ENCODE measurements around the gene HOXA13.

HOXA13 gene

GRCh38 chr7:27169658-27170425 lies 30.0 kb downstream of the HOXA13 start:
- no peak for FAIRE-seq

DNA sequence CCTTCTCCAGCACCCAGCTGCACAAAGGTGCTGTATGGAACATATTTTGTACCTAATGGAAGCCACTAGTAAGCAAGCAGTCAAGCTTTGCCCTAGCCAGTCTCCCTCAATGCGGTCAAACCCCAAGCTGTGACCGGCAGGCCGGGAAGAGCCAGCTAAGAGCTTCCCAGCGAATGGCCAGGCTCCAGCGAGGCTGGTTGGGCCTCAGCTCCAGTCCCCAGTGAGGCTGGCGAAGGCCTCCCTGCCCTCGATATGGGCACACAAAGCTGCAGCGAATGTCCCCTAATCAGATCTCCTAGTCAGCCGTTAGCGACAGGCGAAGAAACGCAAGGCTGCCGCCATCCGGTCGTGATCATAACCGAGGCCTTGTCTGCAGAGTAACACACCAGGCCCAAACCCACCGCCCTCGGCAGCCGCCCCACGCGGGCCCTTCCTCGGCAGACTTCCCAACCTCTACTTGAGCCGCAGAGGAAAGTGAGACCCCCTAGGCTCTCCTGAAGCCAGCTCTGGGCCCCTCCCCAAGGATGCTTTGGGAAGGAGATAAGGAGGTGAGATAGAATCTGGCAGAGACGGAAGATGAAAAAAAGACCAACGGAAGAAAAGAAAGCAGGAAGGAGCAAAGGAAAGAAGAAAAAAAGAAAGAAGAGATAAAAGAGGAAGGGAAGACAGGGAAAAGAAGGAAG lies 31.5 kb downstream of the HOXA13 start:
- FAIRE-seq = no peak

- FAIRE-seq = no peak
Measured at GRCh38 chr7:27167916-27168264, 32.0 kb downstream of the HOXA13 start.

DNA sequence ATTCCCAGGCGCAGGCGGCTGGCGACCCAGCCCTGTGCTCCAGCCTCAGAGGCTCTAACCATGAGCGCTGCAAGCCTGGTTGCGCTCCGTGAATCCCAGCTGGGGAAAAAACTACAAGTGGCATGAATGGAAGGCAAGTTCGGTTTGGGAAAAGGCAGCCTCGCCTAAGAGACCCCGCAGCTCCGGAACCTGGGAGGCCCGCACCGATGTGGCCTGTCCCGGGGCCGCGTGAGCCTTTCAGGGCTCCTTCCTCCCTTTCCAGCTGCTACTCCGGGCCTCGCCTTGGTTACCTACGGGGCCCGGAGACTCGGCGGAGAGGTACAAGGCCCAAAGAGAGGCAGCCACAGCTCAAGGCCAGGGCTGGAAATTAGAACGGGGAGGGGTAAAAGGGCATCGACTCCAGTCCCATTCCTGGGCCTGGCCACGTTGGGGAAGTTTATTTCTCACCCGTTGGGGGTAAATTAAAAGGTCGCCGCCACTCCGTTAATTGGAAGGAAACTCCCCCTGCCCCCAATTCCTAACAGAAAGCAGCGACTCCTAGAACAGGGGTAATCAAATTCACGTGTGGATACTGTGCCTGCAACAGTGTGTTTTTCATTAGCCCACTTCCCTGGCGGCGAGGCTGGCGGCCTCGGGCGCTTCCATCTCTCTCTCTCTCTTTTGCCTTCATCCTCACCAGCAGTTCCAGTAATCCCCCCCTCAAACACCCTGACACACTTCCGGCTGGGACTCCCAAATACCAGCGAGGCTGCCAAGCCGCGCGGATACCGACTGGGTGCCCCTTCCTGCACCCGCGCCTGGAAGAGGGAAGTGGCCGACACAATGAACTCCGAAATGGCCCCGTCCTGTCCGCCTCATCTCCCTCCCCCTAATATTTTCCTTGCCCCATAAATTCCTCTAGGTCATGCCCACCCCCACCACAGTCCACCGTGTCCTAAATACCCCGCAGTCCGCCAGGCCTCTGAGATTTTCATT lies 33.1 kb downstream of the HOXA13 start:
- no peak for FAIRE-seq

GRCh38 chr7:27165996-27166530 lies 33.8 kb downstream of the HOXA13 start:
- FAIRE-seq = no peak

DNA sequence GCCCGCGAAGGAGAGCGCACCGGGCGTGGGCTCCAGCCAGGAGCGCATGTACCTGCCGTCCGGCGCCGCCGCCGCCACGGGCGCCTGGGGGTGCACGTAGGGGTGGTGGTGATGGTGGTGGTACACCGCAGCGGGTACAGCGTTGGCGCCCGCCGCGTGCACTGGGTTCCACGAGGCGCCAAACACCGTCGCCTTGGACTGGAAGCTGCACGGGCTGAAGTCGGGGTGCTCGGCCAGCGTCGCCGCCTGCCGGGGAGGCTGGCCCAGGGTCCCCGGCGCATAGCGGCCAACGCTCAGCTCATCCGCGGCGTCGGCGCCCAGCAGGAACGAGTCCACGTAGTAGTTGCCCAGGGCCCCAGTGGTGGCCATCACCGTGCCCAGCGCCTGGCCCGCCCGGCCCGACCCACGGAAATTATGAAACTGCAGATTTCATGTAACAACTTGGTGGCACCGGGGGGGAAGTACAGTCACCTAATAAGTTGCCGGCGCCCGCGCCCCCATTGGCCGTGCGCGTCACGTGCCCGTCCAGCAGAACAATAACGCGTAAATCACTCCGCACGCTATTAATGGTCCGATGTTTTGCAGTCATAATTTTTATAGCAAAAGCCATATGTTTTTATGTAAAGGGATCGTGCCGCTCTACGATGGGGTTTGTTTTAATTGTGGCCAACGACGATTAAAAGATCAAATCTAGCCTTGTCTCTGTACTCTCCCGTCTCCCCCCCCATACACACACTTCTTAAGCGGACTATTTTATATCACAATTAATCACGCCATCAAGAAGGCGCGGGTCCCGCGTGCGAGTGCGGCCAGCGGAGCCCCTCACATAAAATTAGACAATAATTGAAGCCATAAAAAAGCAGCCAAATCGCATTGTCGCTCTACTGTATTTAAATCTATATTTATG lies 34.5 kb downstream of the HOXA13 start, which contains the start of gene HOXA9:
TSS of gene HOXA9 (minus strand) at position 449 of the 907 bp plus-strand sequence. CDS start at position 369, 80 bp downstream.
- FAIRE-seq = no peak

DNA sequence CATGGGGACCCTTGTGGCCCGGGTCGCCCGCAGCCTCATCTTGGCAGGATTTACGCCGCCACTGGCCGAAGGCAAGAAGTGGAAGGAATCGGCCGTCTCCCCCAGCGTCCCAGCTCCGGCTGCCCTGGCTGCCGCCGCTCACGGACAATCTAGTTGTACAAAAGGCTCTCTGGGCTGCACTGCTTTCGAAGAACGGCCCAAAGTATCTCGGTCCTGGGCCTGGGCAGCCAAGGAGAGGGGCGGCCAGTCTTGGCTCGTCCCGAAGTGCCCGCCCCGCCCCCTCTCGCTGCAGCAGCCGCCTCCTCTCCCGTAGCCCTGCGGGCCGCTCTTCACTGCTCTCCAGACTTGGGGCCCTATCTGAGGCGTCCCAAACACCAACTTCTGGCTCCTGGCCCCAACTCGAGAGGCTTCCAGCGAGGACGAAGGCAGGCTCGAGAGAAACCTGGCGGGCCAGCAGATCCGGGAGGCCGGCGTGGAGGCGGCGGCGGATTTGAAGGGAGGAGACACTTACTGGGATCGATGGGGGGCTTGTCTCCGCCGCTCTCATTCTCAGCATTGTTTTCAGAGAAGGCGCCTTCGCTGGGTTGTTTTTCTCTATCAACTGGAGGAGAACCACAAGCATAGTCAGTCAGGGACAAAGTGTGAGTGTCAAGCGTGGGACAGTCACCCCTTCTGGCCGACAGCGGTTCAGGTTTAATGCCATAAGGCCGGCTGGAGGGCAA lies 35.4 kb downstream of the HOXA13 start:
- no peak for FAIRE-seq

DNA sequence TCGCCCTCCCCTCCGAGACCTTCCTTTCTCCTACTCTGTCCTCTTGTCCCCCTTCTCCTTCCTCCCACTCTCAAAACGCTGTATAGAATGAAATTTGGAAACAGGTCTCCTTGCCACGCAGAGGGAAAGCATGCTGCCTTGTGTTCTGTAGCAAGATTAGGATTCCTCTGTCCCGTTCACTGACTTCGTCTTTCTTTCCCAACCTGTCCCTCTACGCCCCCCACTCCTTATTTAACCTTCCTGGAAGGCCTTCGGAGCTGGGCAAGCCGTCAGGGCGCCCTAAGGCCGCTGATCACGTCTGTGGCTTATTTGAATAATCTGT lies 35.9 kb downstream of the HOXA13 start:
- no peak for FAIRE-seq

GRCh38 chr7:27163288-27164044 lies 36.4 kb downstream of the HOXA13 start:
- no peak for FAIRE-seq

- FAIRE-seq = no peak
Measured at GRCh38 chr7:27162561-27163287, 37.2 kb downstream of the HOXA13 start.

DNA sequence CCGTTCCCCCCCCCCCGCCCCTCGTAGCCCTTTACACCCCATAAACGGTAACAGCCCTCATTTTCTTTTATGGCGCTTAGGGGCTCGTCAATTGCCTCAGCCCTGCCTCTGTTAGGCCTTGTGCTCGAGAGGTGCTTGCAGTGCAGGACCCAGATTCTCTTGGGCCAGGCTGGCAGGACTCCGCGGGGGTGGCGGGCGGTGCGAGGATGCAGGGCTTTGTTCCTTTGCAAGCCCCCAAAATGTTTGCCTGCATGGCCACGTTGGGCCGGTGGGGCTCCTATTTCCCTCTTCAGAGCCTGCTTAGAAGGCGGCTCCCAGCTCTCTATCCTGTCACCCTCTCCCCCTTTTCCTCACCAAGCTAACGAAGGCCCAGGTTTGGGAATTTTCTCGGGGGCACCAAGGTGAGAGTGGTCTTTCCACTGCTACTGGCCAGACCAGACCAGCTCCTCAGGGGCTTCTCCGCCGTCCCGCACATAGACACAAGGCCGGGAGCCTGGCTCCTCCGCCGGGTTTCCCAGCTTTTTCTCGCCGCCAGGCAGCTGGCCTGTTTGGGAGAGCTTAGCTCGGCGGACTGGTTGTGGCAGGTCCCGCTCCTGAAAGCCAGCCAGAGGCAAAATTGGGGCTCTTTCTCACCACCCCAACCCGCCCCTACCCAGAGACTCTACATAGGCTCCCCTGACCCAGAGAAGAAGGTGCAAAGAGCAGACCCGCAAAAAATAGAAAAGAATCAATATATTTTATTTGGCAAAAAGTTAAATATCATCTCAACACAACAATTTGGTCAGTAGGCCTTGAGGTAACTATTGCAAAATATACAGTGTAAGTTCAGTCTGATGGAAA lies 38.0 kb downstream of the HOXA13 start:
- FAIRE-seq = no peak

DNA sequence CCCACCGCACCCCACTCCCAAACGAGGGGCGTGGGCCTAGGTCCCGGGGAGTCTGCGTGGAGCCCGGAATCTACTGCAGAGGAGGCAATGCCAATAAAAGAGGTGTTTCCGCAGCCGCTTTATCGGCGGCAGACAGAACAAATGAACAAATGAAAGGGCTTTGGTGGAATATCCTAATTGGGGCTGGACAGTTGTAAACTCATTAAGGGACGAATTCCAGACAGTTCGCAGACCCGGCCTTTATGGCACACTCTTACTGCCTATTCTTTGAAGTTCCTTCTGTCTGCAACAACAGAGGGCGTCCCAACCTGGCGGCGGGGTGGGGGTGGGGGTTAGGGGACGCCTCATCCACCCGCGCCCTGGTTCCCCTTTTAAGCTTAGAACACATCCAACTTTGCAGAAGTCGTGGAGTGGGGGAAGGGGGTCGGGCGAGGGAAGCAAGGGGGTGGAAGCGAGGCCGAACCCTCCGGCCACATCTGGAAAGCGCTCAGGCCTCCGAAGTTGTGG lies 38.6 kb downstream of the HOXA13 start:
- FAIRE-seq = no peak

GRCh38 chr7:27160546-27161213 lies 39.2 kb downstream of the HOXA13 start:
- no peak for FAIRE-seq

- no peak for FAIRE-seq
Measured at GRCh38 chr7:27160145-27160545, 39.7 kb downstream of the HOXA13 start.

DNA sequence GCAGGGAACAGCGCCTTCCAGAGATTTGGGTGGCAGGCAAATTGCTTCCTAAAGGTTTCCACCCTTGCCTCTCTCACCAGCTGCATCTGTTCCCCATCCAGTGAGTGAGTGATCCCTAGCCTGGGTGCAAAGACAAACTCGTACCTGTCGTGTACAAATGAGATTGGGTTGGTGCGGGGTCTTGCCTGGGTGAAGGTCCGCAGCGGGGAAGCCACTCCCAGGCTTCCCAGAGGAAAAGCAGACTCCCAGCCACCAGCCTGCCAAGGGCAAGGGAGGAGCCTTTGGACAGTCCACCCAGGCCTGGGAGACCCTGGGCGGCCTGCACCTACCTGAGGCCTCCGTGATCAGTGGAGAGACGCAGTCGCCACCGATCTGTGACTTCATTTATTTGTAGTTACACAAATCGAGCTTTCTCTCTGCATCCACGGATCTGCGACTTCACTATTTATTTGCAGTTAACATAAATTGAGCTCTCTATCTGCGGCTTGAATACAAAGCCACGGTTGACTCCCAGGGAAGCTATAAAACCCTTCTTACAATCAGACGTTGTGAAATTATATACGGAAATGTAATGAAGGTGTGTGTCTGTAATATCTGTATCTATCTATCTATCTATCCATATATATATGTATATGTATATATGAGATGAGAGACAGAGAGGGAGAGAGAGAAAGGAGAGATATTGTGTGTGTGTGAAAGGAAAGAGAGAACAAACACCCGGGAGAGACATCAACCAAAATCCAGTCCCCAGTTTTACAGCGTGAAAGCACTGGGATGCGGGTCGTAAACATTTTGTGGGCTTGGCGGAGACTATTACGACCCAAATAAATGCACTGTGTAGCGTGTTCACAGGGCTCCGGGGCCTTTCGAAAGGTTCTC lies 40.4 kb downstream of the HOXA13 start:
- FAIRE-seq = no peak

- FAIRE-seq = no peak
Measured at GRCh38 chr7:27158436-27159265, 41.2 kb downstream of the HOXA13 start.
